Liver (tissue), 3 donors: ENCODE data around the gene TBC1D24.

Experiments
- ATF3 ChIP-seq: IDR thresholded peaks from 2 replicates; pipeline ENCODE4 v1.6.1; 2016; ENCODE audit warnings: antibody characterized with exemption
- CTCF ChIP-seq: fragments of 150-350 bp; IDR thresholded peaks from 2 replicates; pipeline ENCODE4 v1.5.1; 2017; ENCODE audit warnings: improper control_type of control experiment, low read depth, low read length; ENCODE audit not compliant: missing input control
- EGR1 ChIP-seq, 2 donors: IDR thresholded peaks; 2 replicates each; pipeline ENCODE4 v1.6.1; 2016 to 2018; ENCODE audit warnings: antibody characterized with exemption in 2 of 2, low read depth in 2 of 2
- FOXA1 ChIP-seq: IDR thresholded peaks from 2 replicates; pipeline ENCODE4 v1.6.1; 2016; ENCODE audit warnings: antibody characterized with exemption
- GABPA ChIP-seq, 2 donors: IDR thresholded peaks in 1 of 2; conservative IDR thresholded peaks in 1 of 2; 2 replicates each; pipeline ENCODE4 v1.6.1; 2016; ENCODE audit warnings: antibody characterized with exemption in 2 of 2, mild to moderate bottlenecking in 1 of 2, moderate library complexity in 1 of 2
- HNF4G ChIP-seq: IDR thresholded peaks from 2 replicates; pipeline ENCODE4 v1.6.1; 2016; ENCODE audit warnings: antibody characterized with exemption
- JUND ChIP-seq, 2 donors: IDR thresholded peaks; 2 replicates each; pipeline ENCODE4 v1.6.1; 2016; ENCODE audit warnings: antibody characterized with exemption in 2 of 2
- MAX ChIP-seq: IDR thresholded peaks from 2 replicates; pipeline ENCODE4 v1.6.1; 2016; ENCODE audit warnings: antibody characterized with exemption
- RAD21 ChIP-seq, 2 donors: IDR thresholded peaks; 2 replicates each; pipeline ENCODE4 v1.6.1; 2016; ENCODE audit warnings: antibody characterized with exemption in 2 of 2, mild to moderate bottlenecking in 2 of 2
- REST ChIP-seq: IDR thresholded peaks from 2 replicates; pipeline ENCODE4 v1.6.1; 2016; ENCODE audit warnings: antibody characterized with exemption, mild to moderate bottlenecking
- RXRA ChIP-seq, 2 donors: IDR thresholded peaks; 2 replicates each; pipeline ENCODE4 v1.6.1; 2017 to 2018; ENCODE audit warnings: antibody characterized with exemption in 2 of 2, mild to moderate bottlenecking in 1 of 2
- SP1 ChIP-seq: IDR thresholded peaks from 2 replicates; pipeline ENCODE4 v1.6.1; 2018; ENCODE audit warnings: antibody characterized with exemption, mild to moderate bottlenecking
- TAF1 ChIP-seq: conservative IDR thresholded peaks from 2 replicates; pipeline ENCODE4 v1.6.1; 2016; ENCODE audit warnings: antibody characterized with exemption, mild to moderate bottlenecking
- YY1 ChIP-seq: IDR thresholded peaks from 2 replicates; pipeline ENCODE4 v1.6.1; 2016; ENCODE audit warnings: antibody characterized with exemption, mild to moderate bottlenecking
- donor health status: healthy.
- donor health status: healthy.

GRCh38 chr16:2464333-2464732 lies 10.6 kb upstream of the TBC1D24 start:
- TF ChIP-seq CTCF, result no peak
- no peak for TF ChIP-seq JUND (IDR thresholded peaks at IDR 0.05)
- no peak for TF ChIP-seq HNF4G
- no peak for TF ChIP-seq SP1
- TF ChIP-seq FOXA1, result no peak
- no peak for TF ChIP-seq RXRA (IDR thresholded peaks at IDR 0.05)
- TF ChIP-seq YY1, result no peak
- no peak for TF ChIP-seq REST
- no peak for TF ChIP-seq TAF1
- TF ChIP-seq GABPA (IDR thresholded peaks at IDR 0.05 in 1 of 2, conservative IDR thresholded peaks at IDR 0.05 in 1 of 2), result no peak
- no peak for TF ChIP-seq RAD21 (IDR thresholded peaks at IDR 0.05)
- no peak for TF ChIP-seq EGR1 (IDR thresholded peaks at IDR 0.05; ENCODE audit: low read depth in 2 of 2)
- TF ChIP-seq MAX, result no peak
- no peak for TF ChIP-seq ATF3
